AG09309 (cell line): ENCODE measurements around the gene GRK5.

Experiments used
- DNase-seq: peaks from one replicate; pipeline ENCODE4 v3.0.0-alpha.2; 2010; ENCODE audit warnings: low read depth
- H3K4me3 ChIP-seq: 2 replicates; pipeline ENCODE4 v1.5.1; 2011; ENCODE audit warnings: mild to moderate bottlenecking, low read depth, low read length, moderate library complexity; ENCODE audit not compliant: control insufficient read depth
- CTCF ChIP-seq: IDR thresholded peaks from 2 replicates; pipeline ENCODE4 v1.5.1; 2011; ENCODE audit warnings: mild to moderate bottlenecking, low read depth, low read length, inconsistent platforms; ENCODE audit not compliant: insufficient read depth, control insufficient read depth; ENCODE audit errors: missing control alignments

The GRK5 gene

GRCh38 chr10:119323085-119324016 is 116.0 kb downstream of the GRK5 start:
- no peak for DNase-seq
- no peak overlapping the region for H3K4me3 ChIP-seq
- no peak for TF ChIP-seq CTCF

- DNase-seq: no peak
- no peak overlapping the region for H3K4me3 ChIP-seq
- no peak for TF ChIP-seq CTCF
Observed at GRCh38 chr10:119325131-119325530, 117.8 kb downstream of the GRK5 start.

- DNase-seq: no peak
Observed at GRCh38 chr10:119326167-119326566, 118.8 kb downstream of the GRK5 start.

GRCh38 chr10:119327096-119327745 is 119.8 kb downstream of the GRK5 start:
- H3K4me3 ChIP-seq: no peak overlapping the region
- DNase-seq: no peak
- TF ChIP-seq CTCF: no peak

More at GRCh38 chr10:119326167-119326566, 118.8 kb downstream of the GRK5 start:
- no peak overlapping the region for H3K4me3 ChIP-seq
- TF ChIP-seq CTCF: no peak

- H3K4me3 ChIP-seq: no peak overlapping the region
- TF ChIP-seq CTCF: no peak
- DNase-seq: no peak
Observed at GRCh38 chr10:119328223-119328622, 120.9 kb downstream of the GRK5 start.

GRCh38 chr10:119330342-119330741 is 123.0 kb downstream of the GRK5 start:
- no peak for DNase-seq
- H3K4me3 ChIP-seq: no peak overlapping the region
- TF ChIP-seq CTCF: no peak
